Tibial nerve (tissue), 4 donors: ENCODE measurements around the gene ATXN3. TPM values are rescaled to one million over a fixed set of nuclear protein-coding genes. Genes with fewer than 3 reads are reported as not detected.

ENCODE experiments used
- DNase-seq, 2 donors: peaks; one replicate each; pipeline ENCODE4 v3.0.0-alpha.2; 2019; ENCODE audit warnings: low spot score in 2 of 2
- H3K27ac ChIP-seq, 4 donors: fragments of 200-600 bp; sonication (generic) in 3 of 4; one replicate each; pipeline ENCODE4 v1.5.1; 2017 to 2019; ENCODE audit warnings: mild to moderate bottlenecking in 1 of 4
- H3K27me3 ChIP-seq, 2 donors: fragments of 200-600 bp; sonication (generic) in 1 of 2; one replicate each; pipeline versions ENCODE4 v1.5.1 to v1.6.0; 2017 to 2019
- H3K36me3 ChIP-seq, 3 donors: fragments of 200-600 bp; sonication (generic); one replicate each; pipeline ENCODE4 v1.5.1; 2018 to 2019
- H3K4me1 ChIP-seq, 4 donors: fragments of 200-600 bp; sonication (generic) in 3 of 4; one replicate each; pipeline ENCODE4 v1.5.1; 2017 to 2019
- H3K4me3 ChIP-seq, 4 donors: fragments of 200-600 bp; sonication (generic) in 3 of 4; one replicate each; pipeline ENCODE4 v1.5.1; 2017 to 2019; ENCODE audit warnings: mild to moderate bottlenecking in 1 of 4, moderate library complexity in 1 of 4
- H3K9me3 ChIP-seq, 4 donors: fragments of 200-600 bp; sonication (generic) in 3 of 4; one replicate each; pipeline ENCODE4 v1.5.1; 2017 to 2019
- CTCF ChIP-seq, 5 experiments: fragments of 200-600 bp in 3 of 5; fragments of 450-650 bp in 2 of 5; sonication (generic) in 3 of 5; IDR thresholded peaks; one replicate each; pipeline ENCODE4 v1.5.1; 2016 to 2019; ENCODE audit warnings: antibody characterized with exemption in 5 of 5, mild to moderate bottlenecking in 3 of 5, moderate library complexity in 2 of 5
- EP300 ChIP-seq, 2 donors: sonication (generic); formaldehyde crosslinking; IDR thresholded peaks; one replicate each; pipeline ENCODE4 v1.6.1; 2017; ENCODE audit warnings: antibody characterized with exemption in 2 of 2, mild to moderate bottlenecking in 1 of 2
- POLR2A ChIP-seq, 2 donors: fragments of 450-650 bp; IDR thresholded peaks; one replicate each; pipeline ENCODE4 v1.6.1; 2017; ENCODE audit warnings: antibody characterized with exemption in 2 of 2, mild to moderate bottlenecking in 2 of 2, moderate library complexity in 2 of 2
- WGBS, 2 donors: methylation state at CpG; one replicate each; pipeline ENCODE4 v1.1.5; 2018; 5-methylcytosine and 5-hydroxymethylcytosine counted together
- total RNA-seq, 4 donors: library from RNA; depleted of rRNA; stranded (reverse); fragments of >200 nt; gene quantifications; one replicate each; pipeline ENCODE4 v1.1.0, GENCODE V29; 2016

Gene ATXN3
- total RNA-seq = 10 to 100 TPM; 35.0 to 75.7 (median 48.5) TPM

- Histone ChIP-seq H3K9me3 (no peaks in the 10 kb centered on the region), H3K36me3 (no peaks in the 10 kb centered on the region), H3K4me1 (peaks cover 0 to 54% (median 16%) of the 10 kb centered on the region in 4 donors), H3K27me3 (no peaks in the 10 kb centered on the region), H3K4me3 (peak within 1 kb of the TSS; percentile 67 to 81 (median 76)), H3K27ac (peak within 1 kb of the TSS; percentile 92 to 98 (median 98))
- DNase-seq = peak; percentile 90 to 94
- TF ChIP-seq EP300 (IDR thresholded peaks at IDR 0.05) = peak; percentile 63 to 78
- peak; percentile 70 to 94 (median 82) for TF ChIP-seq CTCF (IDR thresholded peaks at IDR 0.05)
- peak; percentile 20 to 66 for TF ChIP-seq POLR2A (IDR thresholded peaks at IDR 0.05)
- 1% methylated on average over 35 to 45 of the region's 66 CpGs for WGBS, 2 donors
These were observed at the start of gene ATXN3 for GRCh38 chr14:92106143-92106926. ATXN3 (minus strand) TSS chr14:92106582; CDS start chr14:92106552, 30 bp downstream.

GRCh38 chr14:92154283-92154942 lies 48.0 kb upstream of the ATXN3 start:
- WGBS, 2 donors = 38 to 39% methylated on average over 3 of the region's 3 CpGs

GRCh38 chr14:92153581-92153980 lies 47.2 kb upstream of the ATXN3 start:
- Histone ChIP-seq H3K4me1 (peaks cover 0 to 6% (median 2%) of the 10 kb centered on the region in 4 donors), H3K27me3 (no peaks in the 10 kb centered on the region), H3K36me3 (peaks cover 0 to 57% (median 5%) of the 10 kb centered on the region in 3 donors), H3K9me3 (no peaks in the 10 kb centered on the region), H3K27ac (peak overlapping the region in 1 of 4 donors; percentile 4), H3K4me3 (no peak overlapping the region)
- no peak for DNase-seq
- TF ChIP-seq CTCF (IDR thresholded peaks at IDR 0.05) = no peak
- no peak for TF ChIP-seq EP300 (IDR thresholded peaks at IDR 0.05)
- TF ChIP-seq POLR2A (IDR thresholded peaks at IDR 0.05) = no peak
- 97 to 100% methylated on average over 1 of the region's 1 CpG for WGBS, 2 donors

More at GRCh38 chr14:92154283-92154942, 48.0 kb upstream of the ATXN3 start:
- H3K9me3 ChIP-seq = no peaks in the 10 kb centered on the region
- no peak for TF ChIP-seq CTCF (IDR thresholded peaks at IDR 0.05)
- H3K27ac ChIP-seq = no peak overlapping the region
- no peak overlapping the region for H3K4me3 ChIP-seq
- H3K4me1 ChIP-seq = peaks cover 0 to 6% (median 2%) of the 10 kb centered on the region in 4 donors
- H3K36me3 ChIP-seq = peaks cover 0 to 57% (median 0%) of the 10 kb centered on the region in 3 donors
- no peaks in the 10 kb centered on the region for H3K27me3 ChIP-seq
- DNase-seq = no peak

GRCh38 chr14:92144708-92145107 lies 38.3 kb upstream of the ATXN3 start:
- H3K4me1 ChIP-seq = no peaks in the 10 kb centered on the region
- TF ChIP-seq EP300 (IDR thresholded peaks at IDR 0.05) = no peak
- TF ChIP-seq POLR2A (IDR thresholded peaks at IDR 0.05) = no peak
- no peak for TF ChIP-seq CTCF (IDR thresholded peaks at IDR 0.05)
- no peak overlapping the region for H3K27ac ChIP-seq
- WGBS, 2 donors = 82 to 88% methylated on average over 2 of the region's 2 CpGs
- no peak for DNase-seq
- H3K4me3 ChIP-seq = no peak overlapping the region
- no peaks in the 10 kb centered on the region for H3K9me3 ChIP-seq
- H3K36me3 ChIP-seq = peaks cover 0 to 96% (median 20%) of the 10 kb centered on the region in 3 donors
- no peaks in the 10 kb centered on the region for H3K27me3 ChIP-seq

GRCh38 chr14:92143962-92144361 lies 37.6 kb upstream of the ATXN3 start:
- DNase-seq = no peak
- Histone ChIP-seq H3K36me3 (peaks cover 0 to 96% (median 16%) of the 10 kb centered on the region in 3 donors), H3K4me1 (no peaks in the 10 kb centered on the region), H3K27ac (no peak overlapping the region), H3K9me3 (no peaks in the 10 kb centered on the region), H3K4me3 (no peak overlapping the region), H3K27me3 (no peaks in the 10 kb centered on the region)
- 80 to 90% methylated on average over 3 of the region's 3 CpGs for WGBS, 2 donors
- no peak for TF ChIP-seq CTCF (IDR thresholded peaks at IDR 0.05)
- TF ChIP-seq POLR2A (IDR thresholded peaks at IDR 0.05) = no peak
